Smooth muscle cell (in vitro differentiated cells): Measurements from ENCODE around the gene TIMM22. TPM values are rescaled to one million over a fixed set of nuclear protein-coding genes. Genes with fewer than 3 reads are reported as not detected.
A peak's percentile ranks its signal among the peaks of the same experiment; 100 is the strongest.

Experiments
- DNase-seq: peaks from one replicate; lab custom pipeline; 2025; ENCODE audit not compliant: unreplicated experiment; lab: John Stamatoyannopoulos, UW
- H2AFZ ChIP-seq: fragments of 200-600 bp; sonication (generic); 2 replicates; pipeline ENCODE4 v1.6.0; 2016; ENCODE audit warnings: antibody characterized with exemption, low read depth, mild to moderate bottlenecking
- H3F3A ChIP-seq: fragments of 200-600 bp; sonication (generic); 2 replicates; pipeline ENCODE4 v1.6.0; 2017; ENCODE audit warnings: antibody characterized with exemption, low read depth
- H3K27ac ChIP-seq: fragments of 200-600 bp; sonication (generic); 2 replicates; pipeline ENCODE4 v1.5.1; 2016; ENCODE audit warnings: low read depth, mild to moderate bottlenecking
- H3K27me3 ChIP-seq: fragments of 200-600 bp; sonication (generic); 2 replicates; pipeline ENCODE4 v1.6.1; 2016; ENCODE audit warnings: low read depth, mild to moderate bottlenecking
- H3K36me3 ChIP-seq: fragments of 200-600 bp; sonication (generic); 2 replicates; pipeline ENCODE4 v1.5.1; 2016; ENCODE audit warnings: low read depth
- H3K4me1 ChIP-seq: fragments of 200-600 bp; sonication (generic); 2 replicates; pipeline ENCODE4 v1.5.1; 2016; ENCODE audit warnings: low read depth
- H3K4me2 ChIP-seq: fragments of 200-600 bp; sonication (generic); 2 replicates; pipeline ENCODE4 v1.6.0; 2016; ENCODE audit warnings: mild to moderate bottlenecking
- H3K4me3 ChIP-seq: fragments of 200-600 bp; sonication (generic); 2 replicates; pipeline ENCODE4 v1.5.1; 2016; ENCODE audit warnings: mild to moderate bottlenecking
- H3K79me2 ChIP-seq: fragments of 200-600 bp; sonication (generic); 2 replicates; pipeline ENCODE4 v1.6.0; 2016; ENCODE audit warnings: low read depth, mild to moderate bottlenecking
- H3K9ac ChIP-seq: fragments of 200-600 bp; sonication (generic); 2 replicates; pipeline ENCODE4 v1.6.0; 2016; ENCODE audit warnings: low read depth
- H3K9me3 ChIP-seq: fragments of 200-600 bp; sonication (generic); replicated peaks from 2 replicates; pipeline ENCODE4 v1.5.1; 2016; ENCODE audit warnings: low read depth
- H4K20me1 ChIP-seq: fragments of 200-600 bp; sonication (generic); 2 replicates; pipeline ENCODE4 v1.6.0; 2016; ENCODE audit warnings: low read depth
- CTCF ChIP-seq: fragments of 200-600 bp; sonication (generic); IDR thresholded peaks from 2 replicates; pipeline ENCODE4 v1.5.1; 2017; ENCODE audit warnings: borderline replicate concordance, mild to moderate bottlenecking, antibody characterized with exemption; ENCODE audit not compliant: insufficient read depth, poor library complexity, severe bottlenecking
- WGBS: methylation state at CpG from one replicate; pipeline ENCODE4 v1.1.7; 2016; ENCODE audit warnings: low lambda C conversion rate; 5-methylcytosine and 5-hydroxymethylcytosine counted together
- polyA plus RNA-seq: library from polyadenylated mRNA; unstranded; fragments of >200 nt; fragmentation: Nextera tagmentation; extraction: Ambion mirVana; gene quantifications from 2 replicates; pipeline ENCODE4 v1.2.1, GENCODE V29; 2016
- total RNA-seq: library from RNA; depleted of rRNA; stranded (reverse); fragments of >200 nt; gene quantifications from 2 replicates; pipeline ENCODE4 v1.2.3, GENCODE V29; 2014

TIMM22 gene
- total and polyA plus RNA-seq, 2 experiments from 2014 or later: 13.7 to 24.0 TPM

DNA sequence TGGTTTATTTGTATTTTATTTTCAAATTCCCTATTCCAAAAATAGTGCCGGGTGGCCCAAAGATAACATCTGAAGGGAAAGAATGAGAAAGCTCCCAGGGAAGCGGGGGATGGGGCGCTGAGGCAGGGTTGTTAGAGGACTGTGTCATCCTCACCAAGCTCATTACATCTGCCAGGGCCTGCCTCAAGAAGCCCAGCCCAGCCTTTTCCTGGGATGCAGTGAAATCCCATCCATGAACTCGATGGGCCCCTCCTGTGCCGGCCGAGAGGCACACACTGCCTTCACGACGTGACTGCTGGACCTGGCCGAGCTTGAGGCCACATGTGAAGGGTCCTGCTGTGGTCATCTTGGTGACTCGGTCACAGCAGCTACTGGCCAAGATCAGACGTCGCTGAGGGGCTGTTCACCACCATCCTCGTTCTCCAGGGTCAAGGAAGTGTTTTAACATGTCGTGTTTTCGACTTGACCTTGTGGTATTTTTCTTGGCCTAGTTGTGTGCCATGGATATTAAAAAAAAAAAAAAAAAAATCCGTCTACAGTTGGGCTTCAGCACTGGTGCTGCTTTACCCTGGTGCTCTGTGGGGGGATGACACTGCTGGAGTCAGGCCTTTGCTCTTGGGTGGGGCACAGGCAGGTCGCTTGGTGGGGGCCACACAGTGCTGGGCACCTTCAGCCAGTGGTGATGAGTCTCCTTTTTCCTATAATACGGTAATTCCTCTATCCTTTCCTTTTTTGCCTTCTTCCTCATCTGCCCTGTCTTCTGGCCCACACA lies 4.9 kb downstream of the TIMM22 start:
- no peak for TF ChIP-seq CTCF
- peaks cover 6% of the 10 kb centered on the region for H3K4me1 ChIP-seq
- no peaks in the 10 kb centered on the region for H3K36me3 ChIP-seq
- 72% methylated on average over 18 of the region's 18 CpGs for WGBS
- peaks cover 16% of the 10 kb centered on the region for H3K79me2 ChIP-seq
- H3K27ac ChIP-seq: peak overlapping the region; percentile 48
- H3K4me2 ChIP-seq: no peak overlapping the region
- DNase-seq: no peak
- H3K9me3 ChIP-seq: no peaks in the 10 kb centered on the region
- no peaks in the 10 kb centered on the region for H3K27me3 ChIP-seq
- no peak overlapping the region for H2AFZ ChIP-seq
- no peak overlapping the region for H3K4me3 ChIP-seq
- peaks cover 43% of the 10 kb centered on the region for H4K20me1 ChIP-seq
- peaks cover 14% of the 10 kb centered on the region for H3F3A ChIP-seq
- no peak overlapping the region for H3K9ac ChIP-seq

GRCh38 chr17:1002412-1002753 lies 5.5 kb downstream of the TIMM22 start:
- Histone ChIP-seq H3K9ac (no peak overlapping the region), H3K27me3 (no peaks in the 10 kb centered on the region), H3K79me2 (peaks cover 11% of the 10 kb centered on the region), H3K36me3 (no peaks in the 10 kb centered on the region), H3K27ac (peak overlapping the region; percentile 48), H3K4me1 (peaks cover 6% of the 10 kb centered on the region), H3K9me3 (no peaks in the 10 kb centered on the region), H3F3A (peaks cover 14% of the 10 kb centered on the region), H4K20me1 (peaks cover 43% of the 10 kb centered on the region), H3K4me3 (no peak overlapping the region), H3K4me2 (no peak overlapping the region), H2AFZ (no peak overlapping the region)
- DNase-seq: no peak
- TF ChIP-seq CTCF: no peak
- 80% methylated on average over 4 of the region's 4 CpGs for WGBS

DNA sequence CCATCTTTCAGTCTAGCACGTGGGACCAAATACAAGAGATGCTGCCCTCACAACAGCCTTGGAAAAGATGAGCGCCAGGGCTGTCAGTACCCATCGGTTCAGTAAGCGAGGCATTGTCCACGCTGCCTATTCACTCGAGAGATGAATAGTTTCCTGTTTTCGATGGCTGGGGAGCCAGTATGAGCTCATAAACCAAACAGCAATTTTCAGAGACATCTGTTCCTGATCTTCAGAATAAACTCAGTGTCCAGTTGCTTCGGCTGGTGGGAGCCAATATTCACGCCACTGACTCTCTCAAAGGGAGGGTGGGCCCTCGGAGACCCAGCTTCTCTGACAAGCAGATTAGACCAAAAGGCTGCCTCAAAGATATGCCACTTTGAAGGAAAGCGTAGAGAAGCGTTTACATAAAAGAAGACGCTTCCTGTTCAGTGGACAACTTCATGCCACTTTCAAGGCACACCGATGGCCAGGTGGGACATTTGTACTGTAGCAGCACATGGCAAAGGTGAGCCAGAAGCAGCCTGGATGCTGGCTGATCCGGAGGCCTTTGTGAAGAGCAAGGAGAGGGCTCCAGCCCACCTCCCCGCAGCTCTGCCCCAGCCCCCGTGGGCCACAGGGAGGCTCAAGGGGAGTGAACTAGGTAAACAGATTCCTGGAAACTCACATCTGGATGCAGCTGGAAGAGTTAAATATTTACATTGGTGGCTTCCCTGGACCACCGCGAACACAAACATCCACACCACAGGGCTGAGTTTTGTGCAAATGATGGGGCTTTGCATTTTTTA lies 6.0 kb downstream of the TIMM22 start:
- Histone ChIP-seq H4K20me1 (peaks cover 40% of the 10 kb centered on the region), H3K9ac (no peak overlapping the region), H3K4me2 (no peak overlapping the region), H3K27me3 (no peaks in the 10 kb centered on the region), H2AFZ (no peak overlapping the region), H3K79me2 (peaks cover 5% of the 10 kb centered on the region), H3K36me3 (no peaks in the 10 kb centered on the region), H3F3A (peaks cover 14% of the 10 kb centered on the region), H3K4me3 (no peak overlapping the region), H3K4me1 (peaks cover 2% of the 10 kb centered on the region), H3K27ac (no peak overlapping the region), H3K9me3 (no peaks in the 10 kb centered on the region)
- 81% methylated on average over 19 of the region's 19 CpGs for WGBS
- no peak for DNase-seq
- no peak for TF ChIP-seq CTCF
